NCI-H446 (cell line): Measurements from ENCODE around the gene NPW.

Experiments
- DNase-seq, 2 experiments: peaks; one replicate each; lab custom pipeline; 2025; lab: John Stamatoyannopoulos, UW

The NPW gene

GRCh38 chr16:2053897-2054296, 34.3 kb downstream of the NPW start:
- DNase-seq, result no peak

GRCh38 chr16:2054543-2055245, 35.1 kb downstream of the NPW start:
- DNase-seq, result no peak

- DNase-seq, result no peak
Observed at GRCh38 chr16:2056077-2056476, 36.5 kb downstream of the NPW start.

- no peak for DNase-seq
Observed at GRCh38 chr16:2056681-2057407, 37.3 kb downstream of the NPW start.

- DNase-seq, result no peak
Observed at GRCh38 chr16:2057438-2057837, 37.9 kb downstream of the NPW start.

- no peak for DNase-seq
Observed at GRCh38 chr16:2058420-2058819, 38.8 kb downstream of the NPW start.

- DNase-seq, result no peak
Observed at GRCh38 chr16:2058872-2059271, 39.3 kb downstream of the NPW start.

GRCh38 chr16:2060346-2060745, 40.8 kb downstream of the NPW start:
- DNase-seq, result no peak

- no peak for DNase-seq
Observed at GRCh38 chr16:2061023-2061422, 41.4 kb downstream of the NPW start.

GRCh38 chr16:2061526-2061925, 41.9 kb downstream of the NPW start:
- no peak for DNase-seq

GRCh38 chr16:2062801-2063200, 43.2 kb downstream of the NPW start:
- DNase-seq, result no peak

- DNase-seq, result no peak
Observed at GRCh38 chr16:2063861-2064260, 44.3 kb downstream of the NPW start.

GRCh38 chr16:2064368-2064945, 44.9 kb downstream of the NPW start:
- DNase-seq, result no peak

GRCh38 chr16:2066139-2066538, 46.6 kb downstream of the NPW start:
- DNase-seq, result no peak
